IMR-90 (cell line): ENCODE results near the gene RFTN1. TPM values are rescaled to one million over a fixed set of nuclear protein-coding genes. Genes with fewer than 3 reads are reported as not detected.

ENCODE experiments used
- ATAC-seq: fragments of 200-7000 bp; cut with Tn5 transposase; 2 replicates; pipeline ENCODE4 v1.9.1; 2020; ENCODE audit warnings: low read depth, mild to moderate bottlenecking, moderate library complexity
- BruUV-seq: library from RNA; stranded (reverse); fragments of 400-500 nt; replicated peaks from 2 replicates; lab custom pipeline; 2021; lab: Mats Ljungman, UMichigan
- CTCF ChIA-PET: fragments of 300-600 bp; formaldehyde crosslinking; extraction: SDS; loops from one replicate; lab custom pipeline; 2021; ENCODE audit warnings: antibody characterized with exemption; lab: Yijun Ruan, JAX
- POLR2A ChIA-PET: fragments of 300-600 bp; sonication (Branson Sonifier 250); formaldehyde crosslinking; loops from one replicate; lab custom pipeline; 2022; ENCODE audit warnings: antibody characterized with exemption; ENCODE audit not compliant: unreplicated experiment; lab: Charles Lee
- DNase-seq: peaks from one replicate; pipeline ENCODE4 v3.0.0; 2013
- H2AFZ ChIP-seq: replicated peaks from 2 replicates; pipeline ENCODE3; 2013; ENCODE audit warnings: low read length, mild to moderate bottlenecking; ENCODE audit not compliant: poor library complexity
- H2AK5ac ChIP-seq: 2 replicates; pipeline ENCODE4 v1.6.1; 2013; ENCODE audit warnings: low read depth, low read length, inconsistent platforms
- H2AK9ac ChIP-seq: replicated peaks from 2 replicates; pipeline ENCODE3; 2013; ENCODE audit warnings: mild to moderate bottlenecking, low read depth, low read length, moderate library complexity; ENCODE audit not compliant: poor library complexity
- H2BK120ac ChIP-seq: 2 replicates; pipeline ENCODE4 v1.6.1; 2013; ENCODE audit warnings: low read depth, low read length, inconsistent platforms
- H2BK15ac ChIP-seq: 3 replicates; pipeline ENCODE4 v1.6.1; 2013; ENCODE audit warnings: low read depth, low read length, inconsistent platforms
- H2BK20ac ChIP-seq: 2 replicates; pipeline ENCODE4 v1.6.1; 2013; ENCODE audit warnings: low read depth, mild to moderate bottlenecking, inconsistent platforms, low read length, moderate library complexity
- H2BK5ac ChIP-seq: 2 replicates; pipeline ENCODE4 v1.6.1; 2013; ENCODE audit warnings: mild to moderate bottlenecking, low read depth, low read length, inconsistent platforms; ENCODE audit not compliant: poor library complexity, severe bottlenecking
- H3K14ac ChIP-seq: replicated peaks from 2 replicates; pipeline ENCODE4 v1.6.1; 2013; ENCODE audit warnings: low read depth, low read length, inconsistent platforms
- H3K18ac ChIP-seq: 2 replicates; pipeline ENCODE4 v1.6.1; 2013; ENCODE audit warnings: low read depth, low read length, control low read depth
- H3K23ac ChIP-seq: 2 replicates; pipeline ENCODE4 v1.6.1; 2013; ENCODE audit warnings: low read depth, low read length, inconsistent platforms
- H3K27ac ChIP-seq: 2 replicates; pipeline ENCODE4 v1.5.1; 2013; ENCODE audit warnings: mild to moderate bottlenecking, control low read depth, low read length; ENCODE audit not compliant: insufficient read depth
- H3K27me3 ChIP-seq: 2 replicates; pipeline ENCODE4 v1.6.1; 2013; ENCODE audit warnings: low read length; ENCODE audit not compliant: control insufficient read depth, insufficient read depth
- H3K36me3 ChIP-seq: 2 replicates; pipeline ENCODE4 v1.6.1; 2013; ENCODE audit warnings: low read length, mixed read lengths; ENCODE audit not compliant: control insufficient read depth, insufficient read depth
- H3K4ac ChIP-seq: 2 replicates; pipeline ENCODE4 v1.6.1; 2013; ENCODE audit warnings: low read depth, low read length, inconsistent platforms
- H3K4me1 ChIP-seq: 2 replicates; pipeline ENCODE4 v1.6.1; 2013; ENCODE audit warnings: low read length, mixed read lengths; ENCODE audit not compliant: control insufficient read depth, insufficient read depth
- H3K4me2 ChIP-seq: 2 replicates; pipeline ENCODE4 v1.6.1; 2013; ENCODE audit warnings: low read depth, mild to moderate bottlenecking, control low read depth, low read length, moderate library complexity
- H3K4me3 ChIP-seq: 2 replicates; pipeline ENCODE4 v1.5.1; 2013; ENCODE audit warnings: low read depth, mild to moderate bottlenecking, control low read depth, low read length, moderate library complexity; ENCODE audit not compliant: insufficient read depth
- H3K56ac ChIP-seq: 2 replicates; pipeline ENCODE4 v1.6.1; 2013; ENCODE audit warnings: low read length, inconsistent platforms; ENCODE audit not compliant: insufficient read depth; ENCODE audit errors: extremely low read depth
- H3K79me1 ChIP-seq, 2 experiments: 2 replicates each; pipeline ENCODE4 v1.6.1; 2013; ENCODE audit warnings: low read length in 2 of 2, inconsistent platforms in 1 of 2, low read depth in 1 of 2
- H3K9ac ChIP-seq: 2 replicates; pipeline ENCODE4 v1.6.1; 2013; ENCODE audit warnings: low read depth, low read length, control low read depth
- H3K9me1 ChIP-seq: 2 replicates; pipeline ENCODE4 v1.6.1; 2013; ENCODE audit warnings: low read length, inconsistent platforms; ENCODE audit not compliant: insufficient read depth
- H3K9me3 ChIP-seq: 2 replicates; pipeline ENCODE4 v1.6.1; 2013; ENCODE audit warnings: low read length; ENCODE audit not compliant: control insufficient read depth, insufficient read depth
- H4K20me1 ChIP-seq: 2 replicates; pipeline ENCODE4 v1.6.1; 2013; ENCODE audit warnings: low read length, inconsistent platforms; ENCODE audit not compliant: insufficient read depth
- H4K5ac ChIP-seq: 2 replicates; pipeline ENCODE4 v1.6.1; 2013; ENCODE audit warnings: mild to moderate bottlenecking, low read depth, low read length, control low read depth
- H4K8ac ChIP-seq, 2 experiments: 2 replicates each; pipeline ENCODE4 v1.6.1; 2013; ENCODE audit warnings: low read depth in 2 of 2, low read length in 2 of 2, control low read depth in 1 of 2, inconsistent platforms in 1 of 2
- H4K91ac ChIP-seq: 2 replicates; pipeline ENCODE4 v1.6.1; 2013; ENCODE audit warnings: low read depth, low read length, inconsistent platforms; ENCODE audit not compliant: insufficient read depth
- BHLHE40 ChIP-seq: fragments of 150-350 bp; IDR thresholded peaks from 2 replicates; pipeline ENCODE4 v1.6.1; 2016; ENCODE audit warnings: mild to moderate bottlenecking, low read depth, low read length
- CEBPB ChIP-seq: IDR thresholded peaks from 2 replicates; pipeline ENCODE4 v1.6.1; 2012; ENCODE audit warnings: low read depth, low read length, improper control_type of control experiment
- CHD1 ChIP-seq: IDR thresholded peaks from 2 replicates; pipeline ENCODE4 v1.6.1; 2012; ENCODE audit warnings: low read depth, low read length, improper control_type of control experiment
- ELK1 ChIP-seq: fragments of 150-350 bp; IDR thresholded peaks from 2 replicates; pipeline ENCODE4 v1.6.1; 2016; ENCODE audit warnings: low read depth, mild to moderate bottlenecking, low read length, moderate library complexity, borderline replicate concordance
- MAFK ChIP-seq: IDR thresholded peaks from 2 replicates; pipeline ENCODE4 v1.6.1; 2012; ENCODE audit warnings: low read depth, low read length, improper control_type of control experiment
- MXI1 ChIP-seq: IDR thresholded peaks from 2 replicates; pipeline ENCODE4 v1.6.1; 2012; ENCODE audit warnings: low read depth, mild to moderate bottlenecking, low read length, moderate library complexity, borderline replicate concordance
- NFE2L2 ChIP-seq: fragments of 150-350 bp; IDR thresholded peaks from 2 replicates; pipeline ENCODE4 v1.6.1; 2016; ENCODE audit warnings: low read depth, mild to moderate bottlenecking, low read length
- POLR2A ChIP-seq: IDR thresholded peaks from 2 replicates; pipeline ENCODE4 v1.6.1; 2012; ENCODE audit warnings: mild to moderate bottlenecking, low read depth, low read length
- RAD21 ChIP-seq: IDR thresholded peaks from 2 replicates; pipeline ENCODE4 v1.6.1; 2012; ENCODE audit warnings: low read length, improper control_type of control experiment
- RCOR1 ChIP-seq: IDR thresholded peaks from 2 replicates; pipeline ENCODE4 v1.6.1; 2012; ENCODE audit warnings: mild to moderate bottlenecking, low read length, improper control_type of control experiment; ENCODE audit not compliant: insufficient replicate concordance
- RFX5 ChIP-seq: IDR thresholded peaks from 2 replicates; pipeline ENCODE4 v1.8.0; 2012; ENCODE audit warnings: low read depth, mild to moderate bottlenecking, low read length, moderate library complexity
- SMC3 ChIP-seq: fragments of 150-350 bp; IDR thresholded peaks from 2 replicates; pipeline ENCODE4 v1.6.1; 2016; ENCODE audit warnings: low read depth, mild to moderate bottlenecking, antibody characterized with exemption, low read length, moderate library complexity
- whole genome bisulfite sequencing, 2 experiments: methylation state at CpG; one replicate each; pipeline versions ENCODE4 v1.1.5 to v1.1.7; 2013; ENCODE audit warnings: missing lambda C conversion rate in 2 of 2; ENCODE audit not compliant: insufficient read length in 1 of 2; ENCODE audit errors: extremely low coverage in 2 of 2; 5-methylcytosine and 5-hydroxymethylcytosine counted together
- dilution Hi-C: fragments of 300-500 bp; cut with HindIII; formaldehyde crosslinking; loops from one replicate; pipeline ENCODE4 v1.14.3; 2018; ENCODE audit warnings: low sequenced_read_pairs; ENCODE audit not compliant: unreplicated experiment
- in situ Hi-C: fragments of 300-500 bp; cut with MboI; formaldehyde crosslinking; loops from 3 replicates; pipeline ENCODE4 v1.14.3; 2019; ENCODE audit warnings: low sequenced_read_pairs, inconsistent platforms, mixed read lengths
- intact Hi-C: fragments of 100-400 bp; cut with micrococcal nuclease; formaldehyde crosslinking; loops from 2 replicates; pipeline ENCODE4 v1.10.0; 2022
- polyA plus RNA-seq, 3 experiments: library from polyadenylated mRNA; depleted of rRNA; stranded (reverse); fragments of >200 nt; gene quantifications; 2 replicates each; pipeline ENCODE4 v1.2.3, GENCODE V29; 2012; ENCODE audit warnings: low replicate concordance in 1 of 3
- total RNA-seq: library from RNA; depleted of rRNA; stranded (reverse); fragments of >200 nt; gene quantifications from 2 replicates; pipeline ENCODE4 v1.2.3, GENCODE V29; 2012
- TF ChIP-seq, protein P1 (sequence below): conservative IDR thresholded peaks from 2 replicates; pipeline ENCODE4 v1.5.1; 2012; ENCODE audit warnings: mild to moderate bottlenecking, low read depth, low read length, improper control_type of control experiment

The RFTN1 gene
- total and polyA plus RNA-seq, 2 of the 4 experiments (the other 2 are of a cell fraction): 45.0 to 52.0 TPM

GRCh38 chr3:16294844-16295243 lies 218.7 kb downstream of the RFTN1 start:
- H3K4me2 ChIP-seq: no peak overlapping the region
- no peak overlapping the region for H2AFZ ChIP-seq
- peaks cover 4% of the 10 kb centered on the region; the same call in 1 of the 2 replicates for H3K36me3 ChIP-seq
- in situ Hi-C loops: loop anchor here (25.0 kb wide), 3 partner anchors 592 to 942 kb away; partner anchors contain the start of gene PLCL2
- H3K27ac ChIP-seq: no peak overlapping the region
- no peak overlapping the region for H3K18ac ChIP-seq
- DNase-seq (no peak), ATAC-seq (peak; percentile 42; the same call in 1 of the 2 replicates)
- no peaks in the 10 kb centered on the region for H3K9me1 ChIP-seq
- no peak overlapping the region for H3K4ac ChIP-seq
- H3K27me3 ChIP-seq: no peaks in the 10 kb centered on the region
- no peaks in the 10 kb centered on the region; the same call in 1 of the 2 replicates for H3K4me1 ChIP-seq
- ChIA-PET POLR2A (no interaction called here), CTCF (interaction anchor here (1.5 kb wide), 1 partner anchor 221 kb away, joined by 4 read pairs; no protein-coding TSS in a partner anchor)
- dilution Hi-C loops: loop anchor here (25.0 kb wide), 1 partner anchor 242 kb away; no protein-coding TSS in a partner anchor
- TF ChIP-seq MAFK (no peak), MXI1 (no peak), ELK1 (no peak), RCOR1 (no peak), SMC3 (no peak), RFX5 (no peak), NFE2L2 (no peak), CHD1 (no peak), POLR2A (no peak), CEBPB (no peak), BHLHE40 (no peak), RAD21 (no peak)
- TF ChIP-seq, protein P1, sequence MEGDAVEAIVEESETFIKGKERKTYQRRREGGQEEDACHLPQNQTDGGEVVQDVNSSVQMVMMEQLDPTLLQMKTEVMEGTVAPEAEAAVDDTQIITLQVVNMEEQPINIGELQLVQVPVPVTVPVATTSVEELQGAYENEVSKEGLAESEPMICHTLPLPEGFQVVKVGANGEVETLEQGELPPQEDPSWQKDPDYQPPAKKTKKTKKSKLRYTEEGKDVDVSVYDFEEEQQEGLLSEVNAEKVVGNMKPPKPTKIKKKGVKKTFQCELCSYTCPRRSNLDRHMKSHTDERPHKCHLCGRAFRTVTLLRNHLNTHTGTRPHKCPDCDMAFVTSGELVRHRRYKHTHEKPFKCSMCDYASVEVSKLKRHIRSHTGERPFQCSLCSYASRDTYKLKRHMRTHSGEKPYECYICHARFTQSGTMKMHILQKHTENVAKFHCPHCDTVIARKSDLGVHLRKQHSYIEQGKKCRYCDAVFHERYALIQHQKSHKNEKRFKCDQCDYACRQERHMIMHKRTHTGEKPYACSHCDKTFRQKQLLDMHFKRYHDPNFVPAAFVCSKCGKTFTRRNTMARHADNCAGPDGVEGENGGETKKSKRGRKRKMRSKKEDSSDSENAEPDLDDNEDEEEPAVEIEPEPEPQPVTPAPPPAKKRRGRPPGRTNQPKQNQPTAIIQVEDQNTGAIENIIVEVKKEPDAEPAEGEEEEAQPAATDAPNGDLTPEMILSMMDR: no peak
- no peak overlapping the region for H2AK9ac ChIP-seq
- no peak overlapping the region for H3K4me3 ChIP-seq
- no peaks in the 10 kb centered on the region for H4K20me1 ChIP-seq
- no peak overlapping the region for H2BK20ac ChIP-seq
- H3K56ac ChIP-seq: no peak overlapping the region
- no peak overlapping the region for H3K9ac ChIP-seq
- H2BK5ac ChIP-seq: no peak overlapping the region
- intact Hi-C loops: no loop called here
- H3K14ac ChIP-seq: no peak overlapping the region
- no CpG with 5 or more reads among the region's 5 CpGs for WGBS, 2 experiments
- H3K23ac ChIP-seq: no peak overlapping the region
- H2BK15ac ChIP-seq: no peak overlapping the region
- no peaks in the 10 kb centered on the region for H3K79me1 ChIP-seq
- no peaks in the 10 kb centered on the region for H3K9me3 ChIP-seq
- no TSS peak for BruUV-seq
- no peak overlapping the region for H4K91ac ChIP-seq
- no peak overlapping the region for H2AK5ac ChIP-seq
- H4K8ac ChIP-seq: no peak overlapping the region
- no peak overlapping the region for H2BK120ac ChIP-seq
- H4K5ac ChIP-seq: no peak overlapping the region
